ENCODE measurements around the gene TBX15. TPM values are rescaled to one million over a fixed set of nuclear protein-coding genes. Genes with fewer than 3 reads are reported as not detected.

The TBX15 gene
- total RNA-seq, 1 experiment from 2014 or later, result not detected

- no peak for DNase-seq (ENCODE audit: low read depth)
- in situ Hi-C loops (cut with HindIII; ENCODE audit: low pct_unique_long_range_greater_than_20kb, low sequenced_read_pairs), result no loop called here
Measured at GRCh38 chr1:118877668-118878396, 110.3 kb downstream of the TBX15 start.

- no peak for DNase-seq (ENCODE audit: low read depth)
- in situ Hi-C loops (cut with HindIII; ENCODE audit: low pct_unique_long_range_greater_than_20kb, low sequenced_read_pairs), result no loop called here
Measured at GRCh38 chr1:118871582-118872171, 116.5 kb downstream of the TBX15 start.

GRCh38 chr1:118868387-118868786, 119.8 kb downstream of the TBX15 start:
- in situ Hi-C loops (cut with HindIII; ENCODE audit: low pct_unique_long_range_greater_than_20kb, low sequenced_read_pairs), result no loop called here
- DNase-seq (ENCODE audit: low read depth), result no peak

GRCh38 chr1:118866330-118866729, 121.8 kb downstream of the TBX15 start:
- in situ Hi-C loops (cut with HindIII; ENCODE audit: low pct_unique_long_range_greater_than_20kb, low sequenced_read_pairs), result no loop called here
- no peak for DNase-seq (ENCODE audit: low read depth)

GRCh38 chr1:118863688-118864087, 124.5 kb downstream of the TBX15 start:
- DNase-seq (ENCODE audit: low read depth), result no peak
- in situ Hi-C loops (cut with HindIII; ENCODE audit: low pct_unique_long_range_greater_than_20kb, low sequenced_read_pairs), result no loop called here

GRCh38 chr1:118862755-118863154, 125.4 kb downstream of the TBX15 start:
- DNase-seq (ENCODE audit: low read depth), result peak; percentile 91
- in situ Hi-C loops (cut with HindIII; ENCODE audit: low pct_unique_long_range_greater_than_20kb, low sequenced_read_pairs), result no loop called here

- DNase-seq (ENCODE audit: low read depth), result no peak
- in situ Hi-C loops (cut with HindIII; ENCODE audit: low pct_unique_long_range_greater_than_20kb, low sequenced_read_pairs), result no loop called here
Measured at GRCh38 chr1:118861216-118861615, 126.9 kb downstream of the TBX15 start.

- DNase-seq (ENCODE audit: low read depth), result peak; percentile 56
- in situ Hi-C loops (cut with HindIII; ENCODE audit: low pct_unique_long_range_greater_than_20kb, low sequenced_read_pairs), result no loop called here
Measured at GRCh38 chr1:118859999-118860398, 128.1 kb downstream of the TBX15 start.

- in situ Hi-C loops (cut with HindIII; ENCODE audit: low pct_unique_long_range_greater_than_20kb, low sequenced_read_pairs), result no loop called here
- no peak for DNase-seq (ENCODE audit: low read depth)
Measured at GRCh38 chr1:118846443-118846842, 141.7 kb downstream of the TBX15 start.

- in situ Hi-C loops (cut with HindIII; ENCODE audit: low pct_unique_long_range_greater_than_20kb, low sequenced_read_pairs), result no loop called here
- no peak for DNase-seq (ENCODE audit: low read depth)
Measured at GRCh38 chr1:118842452-118843201, 145.5 kb downstream of the TBX15 start.

- DNase-seq (ENCODE audit: low read depth), result no peak
- in situ Hi-C loops (cut with HindIII; ENCODE audit: low pct_unique_long_range_greater_than_20kb, low sequenced_read_pairs), result no loop called here
Measured at GRCh38 chr1:118841521-118841920, 146.6 kb downstream of the TBX15 start.

Other genes starting within 250 kb of the TBX15 start
- gene WARS2, start 152.3 kb upstream of the TBX15 start, total RNA-seq (2014; rRNA removed; shearing (Covaris generic); ENCODE audit: low replicate concordance), result 7.1 and 9.5 TPM in 2 replicates